Ascending aorta (tissue), 2 donors: ENCODE data around the gene WIPF3. TPM values are rescaled to one million over a fixed set of nuclear protein-coding genes. Genes with fewer than 3 reads are reported as not detected.

ENCODE experiments used
- DNase-seq, 2 donors: peaks; one replicate each; pipeline ENCODE4 v3.0.0-alpha.2; 2019; ENCODE audit warnings: low spot score in 2 of 2
- H3K27ac ChIP-seq, 2 donors: fragments of 200-600 bp; sonication (generic); one replicate each; pipeline ENCODE4 v1.5.1; 2016 to 2017; ENCODE audit warnings: mild to moderate bottlenecking in 1 of 2
- H3K27me3 ChIP-seq: fragments of 200-600 bp; sonication (generic); one replicate; pipeline ENCODE4 v1.5.1; 2017
- H3K36me3 ChIP-seq, 2 donors: fragments of 200-600 bp; sonication (generic); one replicate each; pipeline ENCODE4 v1.5.1; 2016
- H3K4me1 ChIP-seq, 2 donors: fragments of 200-600 bp; sonication (generic); one replicate each; pipeline ENCODE4 v1.5.1; 2016 to 2017; ENCODE audit warnings: mild to moderate bottlenecking in 1 of 2
- H3K4me3 ChIP-seq, 2 donors: fragments of 200-600 bp; sonication (generic); one replicate each; pipeline ENCODE4 v1.5.1; 2016 to 2017; ENCODE audit warnings: mild to moderate bottlenecking in 1 of 2
- H3K9me3 ChIP-seq, 2 donors: fragments of 200-600 bp; sonication (generic); one replicate each; pipeline ENCODE4 v1.5.1; 2016
- CTCF ChIP-seq, 3 experiments: fragments of 200-600 bp in 2 of 3; fragments of 450-650 bp in 1 of 3; sonication (generic) in 2 of 3; IDR thresholded peaks; one replicate each; pipeline ENCODE4 v1.5.1; 2016 to 2019; ENCODE audit warnings: antibody characterized with exemption in 3 of 3, mild to moderate bottlenecking in 1 of 3, moderate library complexity in 1 of 3
- intact Hi-C: fragments of 100-400 bp; cut with DNase I; formaldehyde crosslinking; loops from one replicate; pipeline ENCODE4 v1.15.1; 2023
- total RNA-seq: library from RNA; depleted of rRNA; stranded (reverse); fragments of >200 nt; gene quantifications from one replicate; pipeline ENCODE4 v1.1.0, GENCODE V29; 2016

Gene WIPF3
- total RNA-seq, 1 donor from 2014 or later, result 4.6 TPM

GRCh38 chr7:29794959-29795629 is 11.2 kb upstream of the WIPF3 start:
- H3K4me3 ChIP-seq, result no peak overlapping the region
- intact Hi-C loops, result no loop called here
- H3K27ac ChIP-seq, result no peak overlapping the region
- no peaks in the 10 kb centered on the region for H3K4me1 ChIP-seq
- H3K27me3 ChIP-seq, result no peaks in the 10 kb centered on the region
- H3K9me3 ChIP-seq, result no peaks in the 10 kb centered on the region
- no peaks in the 10 kb centered on the region for H3K36me3 ChIP-seq
- no peak for DNase-seq
- no peak for TF ChIP-seq CTCF (IDR thresholded peaks at IDR 0.05)

GRCh38 chr7:29795696-29796580 is 10.4 kb upstream of the WIPF3 start:
- Histone ChIP-seq H3K9me3 (no peaks in the 10 kb centered on the region), H3K4me3 (no peak overlapping the region), H3K4me1 (no peaks in the 10 kb centered on the region), H3K36me3 (no peaks in the 10 kb centered on the region), H3K27me3 (no peaks in the 10 kb centered on the region), H3K27ac (no peak overlapping the region)
- no peak for DNase-seq
- TF ChIP-seq CTCF (IDR thresholded peaks at IDR 0.05), result no peak
- intact Hi-C loops, result no loop called here

GRCh38 chr7:29797112-29797944 is 9.0 kb upstream of the WIPF3 start:
- no peak for DNase-seq
- intact Hi-C loops, result no loop called here
- Histone ChIP-seq H3K9me3 (no peaks in the 10 kb centered on the region), H3K27me3 (no peaks in the 10 kb centered on the region), H3K27ac (no peak overlapping the region), H3K4me1 (no peaks in the 10 kb centered on the region), H3K4me3 (no peak overlapping the region), H3K36me3 (no peaks in the 10 kb centered on the region)
- TF ChIP-seq CTCF (IDR thresholded peaks at IDR 0.05), result no peak

- H3K9me3 ChIP-seq, result no peaks in the 10 kb centered on the region
- DNase-seq, result no peak
- no peaks in the 10 kb centered on the region for H3K4me1 ChIP-seq
- no peaks in the 10 kb centered on the region for H3K27me3 ChIP-seq
- intact Hi-C loops, result no loop called here
- no peak overlapping the region for H3K27ac ChIP-seq
- no peak for TF ChIP-seq CTCF (IDR thresholded peaks at IDR 0.05)
- H3K36me3 ChIP-seq, result no peaks in the 10 kb centered on the region
- H3K4me3 ChIP-seq, result no peak overlapping the region
These were observed 7.9 kb upstream of the WIPF3 start for GRCh38 chr7:29798422-29798821.

GRCh38 chr7:29801929-29802328 is 4.4 kb upstream of the WIPF3 start:
- Histone ChIP-seq H3K36me3 (no peaks in the 10 kb centered on the region), H3K4me1 (no peaks in the 10 kb centered on the region), H3K27me3 (no peaks in the 10 kb centered on the region), H3K27ac (no peak overlapping the region), H3K9me3 (no peaks in the 10 kb centered on the region), H3K4me3 (no peak overlapping the region)
- intact Hi-C loops, result no loop called here
- no peak for DNase-seq
- TF ChIP-seq CTCF (IDR thresholded peaks at IDR 0.05), result no peak
